HepG2 (cell line): Measurements from ENCODE around the gene HERC6.

Source experiments
- EP300 ChIP-seq, 3 experiments: sonication (generic) in 1 of 3; formaldehyde crosslinking in 1 of 3; IDR thresholded peaks; 2 replicates each; pipeline versions ENCODE4 v1.5.1 to v1.6.1; 2011 to 2020; ENCODE audit warnings: low read depth in 2 of 3, low read length in 2 of 3, borderline replicate concordance in 1 of 3, improper control_type of control experiment in 1 of 3, mild to moderate bottlenecking in 1 of 3, missing genetic modification reagents in 1 of 3, moderate library complexity in 1 of 3
- FOXK1 ChIP-seq: sonication (generic); formaldehyde crosslinking; IDR thresholded peaks from 2 replicates; pipeline ENCODE4 v1.4.0; 2020; ENCODE audit warnings: low read depth, missing genetic modification reagents, borderline replicate concordance
- SIX4 ChIP-seq: sonication (generic); formaldehyde crosslinking; IDR thresholded peaks from 2 replicates; pipeline ENCODE4 v1.4.0; 2020; ENCODE audit warnings: missing genetic modification reagents

- TF ChIP-seq FOXK1 (no peak), SIX4 (CRISPR knock-in tag) (no peak), EP300 (IDR thresholded peaks at IDR 0.05; ENCODE audit: low read depth in 2 of 2, low read length in 2 of 2) (no peak), EP300 (CRISPR knock-in tag; IDR thresholded peaks at IDR 0.05; ENCODE audit: borderline replicate concordance) (no peak)
Measured at GRCh38 chr4:88381123-88381522, 2.5 kb downstream of the HERC6 start.
